GM18508 (cell line): ENCODE results near the gene IL15RA.

Experiments used
- ATAC-seq: cut with Tn5 transposase; IDR thresholded peaks from one replicate; pipeline ENCODE4 v1.9.1; 2021; ENCODE audit warnings: moderate number of reproducible peaks; ENCODE audit not compliant: insufficient read depth, unreplicated experiment

Gene IL15RA, protein sequence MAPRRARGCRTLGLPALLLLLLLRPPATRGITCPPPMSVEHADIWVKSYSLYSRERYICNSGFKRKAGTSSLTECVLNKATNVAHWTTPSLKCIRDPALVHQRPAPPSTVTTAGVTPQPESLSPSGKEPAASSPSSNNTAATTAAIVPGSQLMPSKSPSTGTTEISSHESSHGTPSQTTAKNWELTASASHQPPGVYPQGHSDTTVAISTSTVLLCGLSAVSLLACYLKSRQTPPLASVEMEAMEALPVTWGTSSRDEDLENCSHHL

DNA sequence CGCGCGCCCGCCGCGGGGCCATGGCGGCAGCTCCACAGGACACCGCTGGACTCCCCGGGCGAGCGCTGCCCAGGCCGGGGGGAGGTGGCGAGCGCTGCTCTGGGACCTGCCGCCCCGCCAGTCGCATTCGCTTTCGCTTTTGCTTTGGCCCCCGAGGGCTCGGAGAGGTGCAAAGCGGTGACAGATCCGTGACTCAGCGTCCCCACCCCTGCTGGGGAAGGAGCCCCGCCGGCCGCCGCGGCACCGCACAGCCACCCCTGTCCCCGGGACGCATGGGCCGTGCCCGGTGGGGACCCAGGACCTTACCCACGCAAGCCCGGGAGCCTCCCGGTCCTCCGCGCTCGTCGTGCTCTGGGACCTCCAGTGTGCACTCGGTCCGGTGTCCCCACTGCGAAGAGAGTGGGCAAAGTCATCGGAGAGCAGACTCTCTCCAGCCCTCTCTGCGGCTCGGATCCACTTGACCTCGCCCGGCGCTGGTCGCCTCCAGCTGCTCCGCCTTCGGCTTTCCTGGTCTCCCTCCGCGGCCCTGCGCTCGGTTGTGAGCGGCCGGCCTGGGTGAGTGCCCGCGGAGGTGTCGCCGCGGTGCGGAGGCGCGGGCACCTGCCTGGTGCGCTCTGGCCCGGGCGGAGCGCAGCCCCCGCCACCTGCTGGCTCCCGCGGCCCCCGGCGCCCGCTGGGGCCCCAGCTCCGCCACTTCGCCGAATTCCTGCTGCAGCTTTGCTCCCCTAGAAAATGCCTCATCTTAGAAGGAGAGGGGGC lies at the start of gene IL15RA:
Gene IL15RA, minus strand, starts transcription at position 73 of the 759 bp plus-strand sequence. Its CDS starts 51 bp downstream, at position 22.
- peak; percentile 36 for ATAC-seq

DNA sequence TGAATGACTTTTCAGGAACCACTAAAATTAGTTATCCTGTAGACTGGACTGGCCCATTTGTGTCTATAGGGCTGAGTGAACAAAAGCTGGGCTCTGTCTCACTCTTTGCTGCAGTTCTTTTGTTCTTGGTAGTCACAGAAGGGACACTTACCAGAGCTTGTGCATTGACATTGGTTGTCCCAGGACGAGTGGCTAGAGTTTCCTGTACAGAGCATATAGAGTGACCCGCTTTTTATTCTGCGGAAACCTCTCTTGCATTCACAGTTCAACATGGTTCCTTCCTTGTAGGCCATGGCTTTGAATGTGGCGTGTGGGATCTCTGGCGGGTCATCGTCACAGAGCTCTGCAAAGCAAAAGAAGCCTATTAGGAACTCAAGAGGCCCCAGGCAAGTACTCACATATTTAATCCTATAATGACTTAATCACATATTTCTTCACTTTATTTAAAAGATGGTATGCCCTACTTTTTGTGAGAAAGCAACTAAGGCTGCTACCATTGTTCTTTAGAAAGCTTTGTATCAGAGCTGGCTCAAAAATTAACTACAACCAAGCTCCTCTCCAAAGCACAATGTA lies 48.4 kb upstream of the IL15RA start:
- no peak for ATAC-seq

DNA sequence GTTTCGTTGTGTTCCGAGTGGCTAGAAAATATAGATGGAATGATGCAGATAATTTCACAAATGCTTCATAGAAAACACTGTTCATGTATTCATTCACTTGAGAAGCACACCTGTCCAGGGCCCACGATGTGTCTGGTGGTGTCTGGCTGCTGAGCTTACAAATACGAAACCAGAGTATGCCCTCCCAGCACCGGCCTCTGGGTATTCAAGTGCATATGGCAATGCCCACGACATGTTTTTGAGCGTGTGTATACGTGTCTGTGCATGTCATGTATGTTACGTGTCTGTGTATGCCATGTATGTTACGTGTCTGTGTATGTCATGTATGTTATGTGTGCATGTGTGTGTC lies 47.0 kb upstream of the IL15RA start:
- no peak for ATAC-seq

DNA sequence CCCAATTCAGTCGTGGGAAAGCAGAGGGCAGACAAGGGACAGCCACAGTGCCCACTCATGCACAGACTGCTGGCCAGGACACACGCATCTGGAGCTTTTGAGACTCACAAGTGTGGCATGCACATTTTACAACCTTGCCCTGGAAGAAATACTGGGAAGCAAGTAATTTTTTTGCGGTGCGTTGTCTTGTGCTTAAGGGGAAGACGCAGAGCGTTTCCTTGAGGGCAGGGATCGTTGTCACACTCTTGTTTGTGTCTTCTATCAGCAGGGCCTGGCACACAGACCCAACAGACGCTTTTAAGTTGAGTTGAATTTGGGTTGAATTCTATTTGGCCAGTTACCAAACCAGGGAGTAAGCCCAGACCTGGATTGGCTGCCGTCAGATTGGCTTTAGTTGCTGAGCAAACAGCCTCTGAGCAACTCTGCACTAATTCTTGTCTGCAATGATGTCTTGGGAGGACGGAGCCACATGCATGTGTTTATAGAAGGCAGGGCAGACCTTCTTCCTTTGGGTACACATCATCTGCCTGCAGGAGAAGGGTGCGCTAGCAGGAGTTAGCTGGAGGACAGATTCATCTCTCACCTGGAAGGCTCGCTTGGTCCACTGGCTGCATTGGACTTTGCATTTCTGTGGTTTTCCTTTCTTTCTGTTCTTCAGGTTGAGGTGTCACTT lies 46.5 kb upstream of the IL15RA start:
- no peak for ATAC-seq

DNA sequence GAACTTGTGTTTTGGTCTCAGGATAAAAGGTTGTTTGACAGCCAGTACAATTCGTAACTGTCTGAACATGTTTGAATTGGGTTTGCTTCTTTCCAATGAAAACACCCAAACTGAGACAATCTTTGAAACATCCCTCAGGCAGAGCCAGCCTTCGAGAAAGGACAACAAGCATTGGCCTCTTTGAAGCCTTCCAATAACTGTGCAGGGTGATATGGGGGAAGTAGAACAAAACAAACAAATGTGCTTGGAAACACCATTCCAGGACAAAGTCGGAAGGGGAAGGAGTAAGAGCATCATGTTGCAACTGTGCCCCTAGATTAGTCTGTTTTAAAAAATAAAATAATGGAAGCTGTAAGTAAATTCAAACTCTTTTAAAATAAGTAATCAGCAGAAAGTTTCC lies 45.3 kb upstream of the IL15RA start:
- no peak for ATAC-seq

DNA sequence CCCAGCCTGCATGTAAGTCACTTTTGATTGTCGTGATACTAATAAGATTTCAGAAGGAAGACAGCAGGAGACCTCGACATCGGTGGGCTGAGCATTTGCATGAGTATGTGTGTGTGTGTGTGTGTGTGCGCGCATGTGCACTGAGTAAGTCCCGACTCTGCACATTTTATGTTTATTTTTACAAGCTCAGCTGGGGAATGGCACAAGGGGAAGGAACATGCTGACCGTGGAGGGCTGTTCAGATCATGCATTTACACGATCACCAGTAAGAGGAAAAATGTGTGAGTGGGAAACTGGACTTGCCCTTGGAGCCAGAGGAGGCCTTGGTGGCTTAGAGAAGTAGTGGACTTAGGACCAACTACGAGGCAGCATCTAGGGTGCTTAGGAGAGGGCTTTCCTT lies 43.5 kb upstream of the IL15RA start:
- ATAC-seq: no peak

DNA sequence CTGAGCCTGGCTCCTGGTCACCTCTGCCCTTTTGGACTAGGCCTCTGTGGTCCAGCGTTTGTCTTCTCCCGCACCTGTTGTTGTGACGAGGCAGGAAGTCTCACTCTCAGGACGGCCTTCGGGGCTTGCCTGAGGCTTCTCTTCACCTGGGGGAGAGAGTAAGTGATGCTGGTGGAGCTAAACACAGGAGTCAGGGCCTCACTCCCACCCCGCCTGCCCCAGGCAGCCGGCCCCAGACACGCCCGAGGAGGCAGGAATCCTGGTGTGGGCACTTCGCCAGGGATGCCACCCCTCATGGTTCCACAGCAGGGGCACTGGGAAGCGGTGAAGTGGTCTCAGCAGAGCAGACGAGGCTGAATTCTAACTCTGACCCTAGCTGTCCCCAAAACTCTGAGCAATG lies 42.5 kb upstream of the IL15RA start:
- ATAC-seq: no peak

DNA sequence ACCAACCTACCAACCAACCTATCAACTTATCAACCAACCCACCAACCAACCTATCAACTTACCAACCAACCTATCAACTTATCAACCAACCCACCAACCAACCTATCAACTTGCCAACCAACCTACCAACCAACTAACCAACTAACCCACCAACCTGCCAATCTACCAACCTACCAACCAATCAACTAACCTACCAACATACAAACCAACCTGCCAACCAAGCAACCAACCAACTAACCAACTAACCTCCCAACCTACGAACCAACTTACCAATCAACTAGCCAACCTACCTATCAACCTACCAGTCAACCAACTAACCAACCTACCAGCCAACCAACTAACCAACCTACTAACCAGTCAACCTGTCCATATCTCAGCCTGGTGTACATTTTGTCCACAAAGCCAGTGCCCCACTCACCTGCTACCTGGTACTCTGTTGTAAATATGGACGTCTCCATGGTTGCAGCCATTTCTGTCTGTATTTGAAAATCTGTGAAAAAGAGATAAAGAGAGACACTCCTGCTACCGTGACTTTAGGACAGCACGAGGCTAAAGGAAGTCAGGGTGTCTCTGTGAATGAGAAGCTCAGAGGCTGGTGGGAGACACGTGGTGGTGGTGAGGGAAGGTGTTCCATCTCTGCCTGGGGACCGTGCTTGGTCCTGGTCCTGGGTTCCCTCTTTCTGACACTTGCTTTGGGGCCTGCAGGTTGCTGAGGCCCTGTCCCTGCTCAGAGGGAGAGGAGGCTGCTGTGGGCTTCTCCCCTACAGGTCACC lies 41.9 kb upstream of the IL15RA start:
- ATAC-seq: no peak

DNA sequence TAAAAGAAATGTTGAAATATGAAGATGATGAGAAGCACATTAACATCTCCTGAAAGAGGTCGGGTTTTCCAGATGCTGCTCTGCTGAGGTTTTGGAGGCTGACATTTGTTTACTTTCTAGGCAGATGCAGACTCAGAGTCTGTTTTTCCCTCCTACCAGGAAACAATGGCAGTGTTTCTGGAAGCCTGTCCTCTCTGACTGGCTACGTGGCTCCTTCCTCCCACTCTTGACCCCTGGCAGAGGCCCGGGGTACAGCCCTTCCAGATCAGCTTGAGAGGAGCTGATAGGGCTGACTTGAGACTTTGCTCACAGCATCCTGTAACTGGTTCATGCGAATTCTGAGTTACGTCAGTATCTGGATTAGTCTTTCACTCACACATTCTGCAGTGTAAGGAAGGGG lies 41.1 kb upstream of the IL15RA start:
- ATAC-seq: no peak

DNA sequence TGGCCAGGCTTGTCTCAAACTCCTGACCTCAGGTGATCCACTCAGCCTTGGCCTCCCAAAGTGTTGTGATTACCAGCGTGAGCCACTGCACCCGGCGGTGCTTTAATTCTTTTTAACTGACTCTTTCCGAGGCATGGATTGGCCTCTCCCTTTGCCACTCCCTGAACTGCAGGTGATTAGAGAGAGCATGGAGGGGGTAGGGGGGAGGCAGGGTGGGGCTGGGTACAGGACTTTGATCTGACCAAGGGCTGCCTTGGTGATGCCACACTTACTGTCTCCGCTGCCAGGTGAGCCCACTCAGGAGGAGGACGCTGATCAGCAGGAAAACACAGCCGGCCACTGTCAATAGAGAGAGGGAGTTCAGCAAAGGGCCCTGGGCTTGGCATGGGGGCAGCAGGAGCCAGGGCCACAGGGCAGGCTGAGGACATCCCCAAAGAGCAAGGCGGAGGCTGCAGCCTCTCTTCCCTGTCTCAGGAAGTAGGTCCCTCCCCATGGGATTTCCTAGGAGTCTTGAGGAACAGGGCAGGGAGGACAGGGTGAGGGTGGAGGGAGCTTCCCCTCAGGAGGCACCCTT lies 40.5 kb upstream of the IL15RA start:
- ATAC-seq: no peak

DNA sequence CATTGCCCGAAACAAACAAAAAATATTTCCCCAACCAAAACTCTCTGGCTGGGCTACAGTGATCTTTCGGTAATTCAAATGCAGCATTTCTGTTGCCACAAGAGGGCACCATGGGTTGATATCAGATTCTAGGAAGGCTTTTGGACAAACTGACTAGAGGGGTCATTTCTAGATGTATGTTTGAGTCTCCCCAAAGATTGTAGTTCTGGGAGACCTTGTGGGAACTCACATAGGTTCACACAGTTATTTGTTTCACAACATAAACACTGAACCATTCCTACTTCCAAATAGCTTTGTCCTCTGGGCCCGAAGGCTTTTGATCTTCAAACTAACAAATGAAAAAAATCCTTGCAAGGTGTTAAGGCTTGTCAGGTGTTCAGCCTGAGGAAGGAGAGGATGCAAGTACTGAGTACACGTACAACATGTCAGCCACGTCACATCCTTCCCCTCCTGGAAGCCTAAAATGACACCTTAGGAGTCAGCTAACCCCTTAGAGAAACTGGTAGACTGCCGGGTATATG lies 37.0 kb upstream of the IL15RA start:
- ATAC-seq: no peak

DNA sequence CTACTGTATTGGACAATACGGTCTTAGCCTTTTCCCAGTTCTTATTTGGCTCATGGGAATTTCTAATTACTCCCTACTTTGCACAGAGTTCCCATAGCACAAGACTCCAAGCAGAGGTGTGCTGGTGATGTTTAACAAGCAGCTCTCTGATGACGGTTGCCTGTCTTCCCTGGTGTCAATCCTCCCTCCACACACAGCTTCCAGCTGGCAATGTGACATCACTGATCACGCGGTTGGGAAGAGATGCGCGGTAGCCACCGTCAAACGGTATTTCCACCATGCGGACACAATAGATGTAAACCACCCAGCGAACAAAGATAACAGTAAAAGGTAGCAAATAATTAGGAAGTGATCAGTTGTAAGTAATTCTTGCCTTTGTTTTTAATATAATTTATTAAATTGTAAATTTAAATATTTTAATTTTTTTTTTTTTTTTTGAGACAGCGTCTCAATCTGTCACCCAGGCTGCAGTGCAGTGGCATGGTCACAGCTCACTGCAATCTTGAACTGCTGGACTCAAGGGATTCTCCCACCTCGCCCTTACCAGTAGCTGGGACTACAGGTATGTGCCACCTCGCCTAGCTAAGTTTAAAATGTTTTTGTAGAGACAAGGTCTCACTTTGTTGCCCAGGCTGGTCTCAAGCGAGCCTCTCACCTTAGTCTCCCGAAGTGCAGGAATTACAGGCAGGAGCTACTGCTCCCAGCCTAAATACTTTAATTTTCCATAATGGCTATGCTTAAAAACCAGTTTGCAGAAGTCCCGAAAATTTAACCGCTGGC lies 36.3 kb upstream of the IL15RA start:
- no peak for ATAC-seq

DNA sequence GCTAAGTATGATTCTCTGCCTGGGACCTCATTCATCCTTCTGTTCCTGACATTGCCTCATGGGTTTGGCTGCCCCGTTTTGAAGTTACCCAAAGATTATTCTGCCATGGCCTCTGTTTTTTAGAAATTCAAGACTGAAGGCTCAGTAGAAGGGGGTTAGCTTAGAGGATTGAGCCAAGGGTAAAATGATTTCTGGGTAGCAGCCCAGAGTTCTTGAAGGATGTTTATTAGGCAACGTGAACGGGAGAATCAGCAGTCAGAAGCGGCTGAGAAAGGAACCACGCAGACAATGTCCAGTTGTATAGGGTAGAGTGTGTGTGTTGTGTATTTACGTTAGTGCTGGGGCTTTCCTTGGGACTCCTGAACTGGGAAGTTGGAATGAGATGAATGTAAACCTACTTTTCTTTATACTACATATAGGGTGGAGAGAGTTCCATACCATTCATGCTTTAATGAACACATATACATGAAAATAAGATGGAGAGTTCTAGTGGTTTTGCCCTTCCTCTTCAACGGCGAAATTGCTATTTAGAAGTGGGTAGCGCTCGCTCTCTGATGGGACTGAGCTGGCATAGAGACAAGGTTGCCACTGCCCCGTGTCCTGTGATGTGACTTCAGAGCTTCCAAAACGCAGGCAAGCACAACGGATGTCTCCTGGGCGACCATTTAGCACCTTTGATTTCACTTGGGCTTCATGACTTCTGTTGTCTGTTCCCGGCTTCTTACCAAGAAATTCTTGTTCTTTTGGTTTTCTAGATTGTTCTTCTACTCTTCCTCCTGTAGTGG lies 35.0 kb upstream of the IL15RA start:
- no peak for ATAC-seq

DNA sequence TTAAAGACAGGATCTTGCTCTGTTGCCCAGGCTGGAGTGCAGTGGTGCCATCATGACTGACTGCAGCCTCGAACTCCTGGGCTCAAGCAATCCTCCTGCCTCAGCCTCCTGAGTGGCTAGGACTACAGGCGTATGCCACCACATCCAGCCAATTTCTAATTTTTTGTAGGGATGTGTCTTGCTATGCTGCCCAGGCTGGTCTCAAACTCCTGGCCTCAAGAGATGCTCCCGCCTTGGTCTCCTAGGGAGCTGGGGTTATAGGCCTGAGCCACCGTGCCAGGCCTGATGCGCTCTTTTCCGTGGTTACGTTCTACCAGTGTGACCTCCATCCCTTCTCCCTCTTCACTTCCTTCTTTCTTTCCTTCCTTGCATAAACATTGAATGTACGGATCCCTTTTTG lies 34.2 kb upstream of the IL15RA start:
- ATAC-seq: no peak

DNA sequence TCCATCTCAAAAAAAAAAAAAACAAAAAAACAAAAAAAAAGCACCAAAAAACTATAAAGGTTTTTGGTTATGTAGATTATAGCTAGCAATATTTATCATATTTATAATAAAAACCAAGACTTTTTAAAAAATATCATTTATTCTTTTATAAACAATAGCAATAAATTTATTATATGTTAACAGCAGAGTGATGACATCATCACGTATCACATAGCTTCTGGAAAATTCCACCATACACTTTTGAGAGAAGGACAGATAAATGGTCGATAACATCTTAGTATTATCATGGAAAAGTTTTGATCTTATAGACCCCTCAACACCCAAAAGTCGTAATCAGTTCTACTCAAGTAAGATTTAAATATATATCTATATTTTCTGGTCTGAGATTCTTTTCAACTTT lies 33.2 kb upstream of the IL15RA start:
- no peak for ATAC-seq

DNA sequence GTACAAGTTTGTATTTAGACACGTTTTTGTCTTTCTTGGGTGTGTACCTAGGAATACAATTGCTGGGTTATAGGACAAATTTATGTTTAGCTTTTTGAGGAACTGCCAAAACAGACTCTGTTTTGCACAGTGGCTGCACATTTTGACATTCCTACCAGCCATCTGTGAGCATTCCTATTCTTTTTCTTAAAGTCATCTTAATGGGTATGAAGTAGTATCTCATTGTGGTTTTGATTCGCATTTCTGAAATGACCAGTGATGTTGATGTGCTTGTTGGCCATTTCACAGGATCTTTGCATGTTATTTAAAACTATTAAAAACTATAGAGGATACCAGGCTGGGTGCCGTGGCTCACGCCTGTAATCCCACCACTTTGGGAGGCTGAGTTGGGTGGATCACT lies 32.6 kb upstream of the IL15RA start:
- no peak for ATAC-seq

DNA sequence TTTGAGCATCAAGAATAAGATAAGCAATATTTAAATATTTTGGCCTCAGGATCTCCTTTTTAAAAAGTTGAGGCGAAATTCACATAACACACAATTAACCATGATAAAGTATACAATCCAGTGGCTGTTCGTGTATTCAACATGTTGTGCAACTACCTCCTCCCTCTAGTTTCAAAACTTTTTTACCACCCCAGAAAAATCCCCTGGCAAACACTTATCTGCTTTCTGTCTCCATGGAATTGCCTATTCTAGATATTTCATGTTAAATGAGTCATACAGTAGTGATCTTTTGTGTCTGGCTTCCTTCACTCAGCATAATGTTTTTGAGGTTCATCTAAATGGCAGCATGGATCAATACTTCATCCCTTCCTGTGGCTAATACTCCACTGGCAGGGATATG lies 31.8 kb upstream of the IL15RA start:
- ATAC-seq: no peak

DNA sequence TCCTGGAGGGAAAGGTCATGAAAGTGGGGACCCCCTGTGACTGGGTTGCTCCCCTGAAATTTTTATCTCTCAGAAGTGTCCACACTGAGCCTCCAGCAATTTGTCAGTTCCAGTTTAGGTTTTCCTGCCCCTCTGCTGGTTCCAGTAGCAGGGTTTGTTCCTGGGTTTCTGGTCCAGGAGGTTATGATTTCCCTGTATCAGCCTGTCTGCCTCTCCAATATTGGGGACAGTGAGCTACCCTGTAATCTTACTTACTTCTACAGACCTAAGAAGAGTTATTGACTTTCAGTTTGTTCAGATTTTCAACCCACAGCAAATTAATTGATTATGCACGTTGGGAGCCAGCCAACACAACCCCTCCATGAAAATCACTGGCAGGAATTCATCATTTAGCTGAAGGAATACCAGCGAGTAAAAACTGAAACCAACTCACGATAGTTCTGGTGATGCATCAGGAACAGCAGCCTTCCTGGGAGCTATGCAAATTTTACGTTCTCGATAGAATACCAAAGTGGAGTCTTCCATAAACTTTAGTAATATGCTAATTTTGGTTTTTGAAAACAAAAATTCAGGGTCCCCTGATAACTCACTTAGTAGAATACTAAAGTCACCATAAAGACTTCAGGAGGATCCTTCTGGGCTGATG lies 31.3 kb upstream of the IL15RA start:
- no peak for ATAC-seq
